Stimulated activated CD8-positive, alpha-beta memory T cell treated with anti-CD3 and anti-CD28 coated beads, Interleukin-4, amount 100 ng/mL, for 48 hours (primary cell): ENCODE results near the gene TSSK1B.
"Not testable (repeated sequence)": the region's sequence is repeated elsewhere in the genome, so short reads cannot be mapped to it uniquely, and the experiment has no call there.

Source experiments
- DNase-seq: peaks from one replicate; pipeline ENCODE4 v3.0.0-alpha.2; 2020

Gene TSSK1B, protein sequence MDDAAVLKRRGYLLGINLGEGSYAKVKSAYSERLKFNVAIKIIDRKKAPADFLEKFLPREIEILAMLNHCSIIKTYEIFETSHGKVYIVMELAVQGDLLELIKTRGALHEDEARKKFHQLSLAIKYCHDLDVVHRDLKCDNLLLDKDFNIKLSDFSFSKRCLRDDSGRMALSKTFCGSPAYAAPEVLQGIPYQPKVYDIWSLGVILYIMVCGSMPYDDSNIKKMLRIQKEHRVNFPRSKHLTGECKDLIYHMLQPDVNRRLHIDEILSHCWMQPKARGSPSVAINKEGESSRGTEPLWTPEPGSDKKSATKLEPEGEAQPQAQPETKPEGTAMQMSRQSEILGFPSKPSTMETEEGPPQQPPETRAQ

DNA sequence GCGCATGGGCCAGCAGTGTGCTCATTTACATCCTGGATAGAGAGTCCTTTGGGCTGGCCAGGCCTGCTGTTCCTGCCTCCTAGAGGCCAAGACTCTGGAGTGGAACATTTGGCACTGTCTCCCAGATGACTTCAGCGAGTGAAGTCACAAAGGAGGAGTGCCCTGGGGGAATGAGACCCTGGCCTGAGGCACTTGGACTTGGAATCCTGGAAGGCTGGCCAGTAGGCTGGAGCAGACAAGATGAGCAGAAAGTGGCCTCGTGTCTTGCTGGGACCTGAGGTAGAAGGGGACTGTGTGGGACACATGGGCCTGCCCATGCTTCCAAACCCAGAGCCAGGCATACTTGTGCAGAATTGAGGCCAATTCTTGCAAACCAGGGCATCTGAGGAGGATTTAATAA lies at the start of gene TSSK1B:
TSSK1B (minus strand) TSS at position 101 of the 400 bp plus-strand sequence. CDS start 150 bp downstream, outside the sequence.
- DNase-seq: no peak

DNA sequence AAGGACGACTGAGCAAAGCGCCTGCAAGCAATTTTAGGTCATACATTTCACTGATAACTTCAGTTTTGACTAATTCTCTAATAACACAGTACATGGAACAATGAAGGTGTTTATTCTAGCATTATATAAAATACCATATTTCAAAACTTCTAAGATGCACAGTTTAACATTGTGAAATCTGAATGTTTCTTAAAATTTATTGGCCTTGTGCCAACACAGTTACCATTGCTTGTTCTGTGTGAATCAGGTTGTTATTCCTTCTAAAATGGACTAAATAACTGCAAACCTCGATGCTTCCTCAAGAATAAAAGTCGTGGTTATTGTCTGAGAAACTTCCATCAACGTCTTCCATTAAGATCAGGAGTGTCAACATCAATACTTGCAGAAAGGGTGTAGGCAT lies 45.5 kb upstream of the TSSK1B start:
- no peak for DNase-seq

DNA sequence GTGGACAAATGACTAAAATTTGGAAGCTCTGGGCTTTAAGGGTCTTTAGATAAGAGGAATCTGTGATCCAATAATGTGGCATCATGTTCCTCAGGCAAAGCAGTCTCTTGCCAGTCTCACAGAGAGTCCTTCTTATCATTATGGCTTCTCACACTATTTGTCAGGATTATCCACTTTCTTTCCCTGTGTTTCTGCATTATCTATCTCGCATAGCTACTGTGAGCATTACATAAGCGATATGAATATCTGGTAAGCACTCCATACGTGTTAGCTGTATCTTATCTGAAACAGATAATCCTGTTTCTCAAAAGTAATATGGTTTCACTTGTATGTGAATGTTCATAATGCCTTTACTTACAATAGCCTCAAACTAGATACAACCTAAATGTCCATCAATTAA lies 43.9 kb upstream of the TSSK1B start:
- DNase-seq: no peak

DNA sequence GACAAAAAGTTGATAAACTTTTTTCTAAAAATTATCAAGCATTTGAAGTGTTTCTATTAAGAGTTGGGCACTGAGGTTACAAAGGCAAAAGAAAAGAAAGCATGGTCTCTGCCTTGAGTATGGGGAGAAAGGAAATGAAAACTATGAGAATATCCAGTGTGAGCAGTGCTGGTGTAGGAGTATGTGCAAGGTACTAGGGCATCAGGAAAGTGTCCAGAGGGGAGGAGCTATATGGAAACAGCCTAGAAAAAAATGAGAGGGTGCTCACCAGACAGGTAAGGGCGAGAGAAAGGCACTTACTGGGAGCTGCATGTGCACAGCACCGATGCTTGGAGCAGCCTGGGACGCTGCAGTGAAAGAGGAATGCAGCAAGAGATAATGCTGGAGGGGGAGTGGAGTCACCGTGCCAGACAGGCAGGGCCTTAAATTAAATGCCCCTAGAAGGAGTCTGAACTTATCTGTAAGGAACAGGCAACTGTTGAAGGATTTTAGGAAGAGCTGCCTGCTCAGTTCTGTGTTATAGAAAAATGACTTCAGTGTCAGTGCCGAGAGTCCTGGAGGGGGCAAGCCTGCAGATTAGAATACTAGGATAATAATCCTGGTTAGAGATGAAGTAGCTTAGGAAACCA lies 39.4 kb upstream of the TSSK1B start:
- no peak for DNase-seq

DNA sequence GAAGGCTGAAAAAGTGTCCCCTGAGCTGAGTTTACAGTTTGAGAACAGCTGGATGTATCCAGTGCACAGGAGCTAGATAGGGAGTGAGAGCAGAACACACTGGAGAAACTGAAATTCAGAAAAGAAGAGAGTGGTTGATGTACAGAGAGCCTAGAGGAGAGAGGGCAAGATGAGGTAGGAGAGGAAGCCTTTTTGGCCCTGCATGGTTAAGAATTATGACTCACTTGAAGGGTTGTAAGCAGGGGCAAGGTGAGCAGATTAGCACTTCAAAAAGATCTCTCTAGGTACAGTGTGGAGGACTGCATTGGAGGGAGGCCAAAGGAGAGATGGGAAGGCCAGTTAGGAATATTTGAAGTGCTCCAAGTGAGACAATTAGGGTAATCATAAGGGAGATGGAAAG lies 28.2 kb upstream of the TSSK1B start:
- no peak for DNase-seq

DNA sequence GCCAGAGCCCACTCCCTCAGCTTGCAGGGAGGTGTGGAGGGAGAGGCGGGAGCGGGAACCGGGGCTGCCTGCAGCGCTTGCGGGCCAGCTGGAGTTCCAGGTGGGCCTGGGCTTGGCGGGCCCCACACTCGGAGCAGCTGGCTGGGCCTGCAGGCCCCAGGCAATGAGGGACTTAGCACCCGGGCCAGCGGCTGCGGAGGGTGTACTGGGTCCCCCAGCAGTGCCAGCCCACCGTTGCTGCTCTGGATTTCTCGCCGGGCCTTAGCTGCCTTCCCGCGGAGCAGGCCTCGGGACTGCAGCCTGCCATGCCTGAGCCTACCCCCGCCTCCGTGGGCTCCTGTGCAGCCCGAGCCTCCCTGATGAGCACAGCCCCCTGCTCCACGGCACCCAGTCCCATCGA lies 22.3 kb upstream of the TSSK1B start:
- DNase-seq: not testable (repeated sequence)

DNA sequence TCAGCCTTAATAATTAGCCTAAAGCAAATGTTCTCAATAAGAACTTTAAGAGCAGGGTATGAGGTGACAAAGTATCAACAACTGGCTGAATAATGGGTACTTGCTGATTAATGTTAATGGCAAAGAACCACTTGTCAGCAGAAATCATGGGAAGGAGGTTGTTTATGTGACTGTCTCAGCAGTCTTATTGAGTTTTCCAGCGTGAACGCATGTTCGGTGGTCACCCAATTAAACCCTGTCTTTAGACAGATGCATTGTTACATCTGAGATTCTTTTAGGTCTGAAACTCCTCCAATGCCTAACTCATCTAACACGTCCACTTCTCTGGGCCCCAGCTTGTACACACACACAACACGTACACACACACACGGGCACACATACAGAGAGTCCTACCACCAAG lies 18.2 kb upstream of the TSSK1B start:
- DNase-seq: no peak

- no peak for DNase-seq
Measured at GRCh38 chr5:113451797-113452196, 17.0 kb upstream of the TSSK1B start.

DNA sequence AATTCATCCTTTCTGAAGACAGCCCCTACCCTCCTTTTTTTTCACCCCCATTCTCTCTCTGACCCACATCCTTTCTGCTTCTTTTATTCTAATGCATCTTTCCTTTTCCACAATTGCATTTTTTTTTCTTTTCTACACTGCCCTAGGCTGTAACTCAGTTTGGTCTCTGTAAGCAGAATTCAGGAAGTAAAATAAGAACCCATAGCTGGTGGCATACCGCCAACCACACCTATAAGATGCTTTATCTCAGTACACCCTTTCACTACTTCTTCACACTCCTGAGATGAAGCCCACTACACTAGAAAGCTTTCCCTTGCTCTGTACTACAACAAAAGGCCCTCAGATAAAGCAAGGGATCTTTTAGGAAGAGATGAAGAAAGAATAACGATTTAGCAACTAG lies 16.1 kb upstream of the TSSK1B start:
- no peak for DNase-seq

DNA sequence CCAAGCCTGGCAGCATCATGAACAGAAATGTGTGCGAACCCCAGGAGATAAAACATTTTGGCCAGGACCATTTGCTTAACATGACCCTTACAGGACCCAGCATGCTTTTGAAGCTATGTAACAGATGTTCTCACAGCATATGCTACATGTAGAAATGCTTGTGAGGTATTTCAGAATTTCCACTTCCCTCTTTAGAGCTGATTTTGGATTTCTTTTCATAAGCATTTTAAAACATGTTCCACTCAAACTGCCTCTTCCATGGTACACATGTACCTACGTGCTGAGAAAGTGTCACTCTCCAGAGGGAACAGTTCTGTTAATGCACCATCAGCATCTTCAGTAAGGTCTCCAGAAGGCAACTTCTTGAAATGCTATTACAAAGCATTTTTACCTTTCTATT lies 15.7 kb upstream of the TSSK1B start:
- DNase-seq: no peak

- no peak for DNase-seq
Measured at GRCh38 chr5:113448252-113448651, 13.5 kb upstream of the TSSK1B start.

DNA sequence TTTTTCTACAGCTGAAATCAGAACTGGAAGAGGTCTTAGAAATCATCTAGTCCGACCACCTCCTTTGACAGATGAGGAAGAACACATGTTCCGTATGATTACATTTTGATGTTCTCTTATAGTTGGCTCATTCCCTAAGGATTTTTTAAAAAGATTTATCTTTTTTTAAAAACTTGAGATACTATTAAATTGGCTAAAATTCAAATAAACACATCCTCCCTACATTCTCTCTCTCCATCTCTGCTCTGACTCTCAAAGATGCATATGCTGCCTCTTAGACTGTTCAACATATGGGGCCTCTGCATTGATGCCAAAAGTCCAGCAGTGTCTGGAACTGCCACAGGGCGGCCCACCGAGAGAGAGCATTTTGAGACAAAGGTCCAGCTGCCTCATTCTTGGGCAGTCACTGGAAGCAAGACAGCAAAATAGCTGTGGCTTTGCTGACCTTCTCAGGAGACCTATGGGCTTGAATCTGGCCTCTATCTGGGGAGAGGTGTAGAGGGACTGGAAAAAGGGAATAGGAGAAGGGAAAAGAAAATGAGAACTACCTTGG lies 12.8 kb upstream of the TSSK1B start:
- DNase-seq: no peak

DNA sequence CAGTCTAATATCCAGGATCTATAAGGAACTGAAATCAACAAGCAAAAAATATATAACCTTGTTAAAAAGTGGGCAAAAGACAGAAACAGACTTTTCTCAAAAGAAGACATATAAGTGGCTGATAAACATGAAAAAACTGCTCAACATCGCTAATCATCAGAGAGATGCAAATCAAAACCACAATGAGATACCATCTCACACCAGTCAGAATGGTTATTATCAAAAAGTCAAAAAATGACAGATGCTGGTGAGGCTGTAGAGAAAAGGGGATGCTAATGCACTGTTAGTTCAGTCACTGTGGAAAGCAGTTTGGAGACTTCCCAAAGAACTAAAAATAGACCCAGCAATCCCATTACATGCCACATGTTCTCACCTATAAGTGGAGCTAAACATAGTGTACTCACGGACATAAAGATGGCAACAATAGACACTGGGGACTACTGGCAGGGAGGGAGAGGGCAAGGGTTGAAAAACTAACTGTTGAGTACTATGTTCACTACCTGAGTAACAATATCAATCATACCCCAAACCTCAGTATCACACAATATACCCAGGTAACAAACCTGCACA lies 11.7 kb upstream of the TSSK1B start:
- DNase-seq: no peak

DNA sequence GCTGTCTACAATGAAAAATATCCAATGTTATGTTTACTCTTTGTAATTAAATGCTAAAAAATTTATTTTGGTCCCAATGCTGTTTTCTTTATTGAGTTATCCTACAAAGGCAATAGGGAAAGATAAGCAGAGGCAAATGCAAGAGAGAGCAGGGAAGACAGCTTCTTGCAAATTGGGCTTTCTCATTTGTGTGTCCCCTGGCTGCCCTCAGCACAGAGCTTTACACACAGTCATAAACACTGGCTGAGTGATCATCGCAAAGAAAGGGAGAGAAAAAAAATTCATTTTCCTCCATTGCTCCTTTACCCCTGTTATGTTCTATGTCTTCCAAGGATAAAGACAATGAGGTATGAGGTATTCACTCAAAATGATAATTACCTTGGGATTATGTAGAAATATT lies 2.3 kb upstream of the TSSK1B start:
- no peak for DNase-seq

DNA sequence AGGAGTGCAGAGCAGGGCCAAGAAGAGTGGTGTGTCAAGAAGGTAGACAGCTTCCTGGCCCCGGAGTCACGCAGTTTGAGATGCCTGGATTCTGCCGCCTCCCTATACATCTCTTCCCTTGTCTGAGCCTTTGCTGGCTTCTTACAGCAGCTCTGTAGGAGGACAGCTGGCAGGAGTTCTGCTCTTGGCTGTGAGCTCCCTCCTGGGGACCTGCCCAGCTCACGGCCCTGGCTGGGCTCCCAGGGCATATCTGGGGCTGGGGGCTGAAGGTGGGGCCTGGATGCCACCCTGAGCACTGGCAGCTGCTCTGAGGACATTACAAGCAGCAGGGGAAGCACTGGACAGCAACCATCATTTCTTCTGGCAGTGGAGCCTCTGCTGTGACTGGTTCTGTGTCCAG lies 786 bp upstream of the TSSK1B start:
- DNase-seq: no peak

DNA sequence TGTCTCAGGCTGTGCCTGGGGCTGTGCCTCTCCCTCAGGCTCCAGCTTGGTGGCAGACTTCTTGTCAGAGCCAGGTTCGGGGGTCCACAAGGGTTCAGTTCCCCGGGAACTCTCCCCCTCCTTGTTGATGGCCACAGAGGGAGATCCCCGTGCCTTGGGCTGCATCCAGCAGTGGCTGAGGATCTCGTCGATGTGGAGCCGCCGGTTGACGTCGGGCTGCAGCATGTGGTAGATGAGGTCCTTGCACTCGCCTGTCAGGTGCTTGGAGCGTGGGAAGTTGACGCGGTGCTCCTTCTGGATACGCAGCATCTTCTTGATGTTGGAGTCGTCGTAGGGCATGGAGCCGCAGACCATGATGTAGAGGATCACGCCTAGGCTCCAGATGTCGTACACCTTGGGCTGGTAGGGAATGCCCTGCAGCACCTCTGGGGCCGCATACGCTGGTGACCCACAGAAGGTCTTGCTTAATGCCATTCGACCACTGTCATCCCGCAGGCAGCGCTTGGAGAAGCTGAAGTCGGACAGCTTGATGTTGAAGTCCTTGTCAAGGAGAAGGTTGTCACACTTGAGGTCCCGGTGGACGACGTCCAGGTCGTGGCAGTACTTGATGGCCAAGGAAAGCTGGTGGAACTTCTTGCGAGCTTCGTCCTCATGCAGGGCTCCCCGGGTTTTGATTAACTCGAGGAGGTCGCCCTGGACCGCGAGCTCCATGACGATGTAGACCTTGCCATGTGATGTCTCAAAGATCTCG lies 752 bp downstream of the TSSK1B start:
- DNase-seq: no peak

- DNase-seq: no peak
Measured at GRCh38 chr5:113433071-113433470, 1.7 kb downstream of the TSSK1B start.

DNA sequence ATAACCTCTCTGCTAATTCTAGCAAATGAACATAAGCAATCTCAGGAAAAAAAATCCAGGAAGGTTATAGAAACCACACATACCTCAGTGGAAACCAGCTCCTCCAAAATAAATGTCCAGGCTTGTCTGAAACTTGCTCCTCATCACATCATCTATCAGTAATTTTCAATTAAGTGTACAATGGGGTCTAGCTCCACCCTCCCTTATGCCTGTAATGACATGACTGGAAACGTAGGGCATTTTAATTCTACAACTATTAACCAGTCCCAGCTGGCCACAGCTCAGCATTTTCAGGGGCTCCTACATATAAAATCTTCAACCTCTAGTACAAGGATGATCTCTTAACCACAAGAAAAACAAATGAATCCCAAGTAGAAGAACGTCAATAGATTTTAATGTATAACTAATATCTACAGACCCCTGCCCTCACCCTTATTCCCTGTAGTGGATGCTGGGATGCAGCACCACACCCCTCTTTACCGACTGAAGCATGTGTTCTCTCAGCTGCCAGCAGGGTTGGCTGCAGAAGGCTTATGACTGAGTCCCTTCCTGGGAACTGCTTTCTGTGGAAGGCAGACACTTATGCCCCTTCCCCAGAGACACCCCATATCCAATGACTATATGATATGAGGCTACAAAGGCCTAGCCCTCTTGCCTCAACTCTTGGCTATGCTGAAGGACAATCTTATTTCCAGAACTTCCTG lies 6.8 kb downstream of the TSSK1B start:
- no peak for DNase-seq

- no peak for DNase-seq
Measured at GRCh38 chr5:113425909-113426308, 8.9 kb downstream of the TSSK1B start.

DNA sequence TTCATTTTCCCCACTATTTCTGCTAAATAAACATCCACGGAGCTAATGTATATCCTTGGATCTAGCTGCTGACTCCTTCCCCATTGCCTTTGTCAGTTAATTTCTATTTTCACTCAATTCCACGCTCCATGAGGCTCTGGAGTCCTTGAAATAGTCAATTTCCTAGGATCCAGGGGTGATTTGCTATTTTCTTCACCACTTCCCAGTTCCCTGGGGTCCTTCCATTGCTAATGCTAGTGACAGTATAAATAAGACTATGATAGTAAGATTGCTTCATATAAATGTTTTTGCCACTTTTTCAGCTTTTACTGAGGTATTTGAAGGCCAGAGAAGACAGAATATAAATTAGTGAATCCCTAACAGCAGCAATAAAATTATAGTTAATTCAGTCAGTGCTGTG lies 13.1 kb downstream of the TSSK1B start:
- DNase-seq: no peak

DNA sequence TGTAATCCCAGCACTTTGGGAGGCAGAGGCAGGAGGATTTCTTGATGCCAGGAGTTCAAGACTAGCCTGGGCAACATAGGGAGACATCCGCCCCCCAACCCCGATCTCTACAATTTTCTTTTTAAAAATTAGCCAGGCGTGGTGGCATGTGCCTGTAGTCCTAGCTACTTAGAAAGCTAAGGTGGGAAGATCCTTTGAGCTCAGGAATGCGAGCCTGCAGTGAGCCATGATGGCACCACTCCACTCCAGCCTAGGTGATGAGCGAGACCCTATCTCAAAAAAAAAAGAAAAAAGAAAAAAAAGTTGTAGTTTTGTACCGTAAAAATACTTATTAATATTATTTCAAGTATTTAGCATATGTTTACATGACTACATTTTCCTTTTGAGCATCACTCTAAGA lies 29.3 kb downstream of the TSSK1B start:
- no peak for DNase-seq

DNA sequence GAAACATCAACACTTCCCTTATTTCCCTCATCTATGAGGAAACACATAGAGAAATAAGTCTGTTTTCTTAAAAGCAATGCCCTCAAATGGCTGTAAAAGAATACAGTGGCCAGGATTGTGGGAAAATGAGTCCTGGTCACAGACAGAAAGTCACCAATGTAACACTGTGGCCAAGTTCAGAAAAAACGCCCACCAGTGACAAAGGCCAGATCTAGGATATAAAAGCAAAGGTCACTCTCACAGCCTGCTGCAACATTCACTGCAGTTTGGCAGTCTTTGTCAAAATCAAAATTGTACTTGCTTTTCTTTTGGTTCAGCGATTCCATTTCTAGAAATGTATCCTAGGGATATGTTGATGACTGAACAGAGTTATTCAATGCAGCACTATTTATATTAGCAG lies 30.5 kb downstream of the TSSK1B start:
- no peak for DNase-seq

- not testable (repeated sequence) for DNase-seq
Measured at GRCh38 chr5:113397986-113398385, 36.8 kb downstream of the TSSK1B start.
